Esophagus mucosa (tissue), 1 donor: ENCODE measurements around the gene TEKT5. TPM values are rescaled to one million over a fixed set of nuclear protein-coding genes. Genes with fewer than 3 reads are reported as not detected.
"Not testable (repeated sequence)": the region's sequence is repeated elsewhere in the genome, so short reads cannot be mapped to it uniquely, and the experiment has no call there.

Experiments used
- ATAC-seq: fragments of 200-7000 bp; cut with Tn5 transposase; one replicate; pipeline ENCODE4 v1.9.1; 2020
- total RNA-seq: library from RNA; stranded (reverse); gene quantifications from one replicate; pipeline ENCODE4 v1.2.4, GENCODE V29; 2023
- donor health status: DM: yes; HTN: yes; CAD: no.

The TEKT5 gene
- total RNA-seq, 1 donor from 2014 or later, result not detected

GRCh38 chr16:10629592-10629963, 65.2 kb downstream of the TEKT5 start:
- peak; percentile 73 for ATAC-seq

GRCh38 chr16:10625595-10626357, 69.0 kb downstream of the TEKT5 start:
- ATAC-seq, result peak; percentile 40

- ATAC-seq, result no peak
Measured at GRCh38 chr16:10624527-10624926, 70.2 kb downstream of the TEKT5 start.

GRCh38 chr16:10623059-10623458, 71.7 kb downstream of the TEKT5 start:
- ATAC-seq, result no peak

- no peak for ATAC-seq
Measured at GRCh38 chr16:10622036-10622921, 72.5 kb downstream of the TEKT5 start.

GRCh38 chr16:10621216-10621949, 73.3 kb downstream of the TEKT5 start:
- not testable (repeated sequence) for ATAC-seq

- ATAC-seq, result no peak
Measured at GRCh38 chr16:10620120-10620519, 74.6 kb downstream of the TEKT5 start.

GRCh38 chr16:10619271-10619849, 75.4 kb downstream of the TEKT5 start:
- peak; percentile 67 for ATAC-seq

GRCh38 chr16:10618710-10619209, 76.0 kb downstream of the TEKT5 start:
- peak; percentile 54 for ATAC-seq

GRCh38 chr16:10617662-10618420, 76.9 kb downstream of the TEKT5 start:
- ATAC-seq, result peak; percentile 42

- peak; percentile 76 for ATAC-seq
Measured at GRCh38 chr16:10616756-10617640, 77.7 kb downstream of the TEKT5 start.

- ATAC-seq, result no peak
Measured at GRCh38 chr16:10616419-10616755, 78.3 kb downstream of the TEKT5 start.

- ATAC-seq, result no peak
Measured at GRCh38 chr16:10614685-10615084, 80.0 kb downstream of the TEKT5 start.

- no peak for ATAC-seq
Measured at GRCh38 chr16:10613785-10614485, 80.8 kb downstream of the TEKT5 start.

GRCh38 chr16:10612649-10613179, 82.0 kb downstream of the TEKT5 start:
- ATAC-seq, result no peak

- ATAC-seq, result no peak
Measured at GRCh38 chr16:10611825-10612342, 82.8 kb downstream of the TEKT5 start.

GRCh38 chr16:10610499-10611184, 84.1 kb downstream of the TEKT5 start:
- no peak for ATAC-seq

- ATAC-seq, result peak; percentile 36
Measured at GRCh38 chr16:10609402-10609774, 85.3 kb downstream of the TEKT5 start.
